AG04449 (cell line): ENCODE results near the gene OR5B3.

Experiments used
- CTCF ChIA-PET: fragments of 350-600 bp; formaldehyde crosslinking; extraction: SDS; loops from one replicate; lab custom pipeline; 2021; ENCODE audit warnings: antibody characterized with exemption; lab: Yijun Ruan, JAX
- POLR2A ChIA-PET: fragments of 400-600, 350-600 bp; formaldehyde crosslinking; extraction: SDS; loops from one replicate; lab custom pipeline; 2020; ENCODE audit warnings: antibody characterized with exemption, inconsistent platforms; lab: Yijun Ruan, JAX
- DNase-seq: peaks from one replicate; pipeline ENCODE4 v3.0.0-alpha.2; 2010; ENCODE audit warnings: low read depth, low spot score
- H3K4me3 ChIP-seq: 2 replicates; pipeline ENCODE4 v1.5.1; 2011; ENCODE audit warnings: low read depth, mild to moderate bottlenecking, control low read depth, low read length
- CTCF ChIP-seq: IDR thresholded peaks from one replicate; pipeline ENCODE4 v1.5.1; 2011; ENCODE audit warnings: mild to moderate bottlenecking, moderate library complexity, low read length, control low read depth, inconsistent platforms; ENCODE audit not compliant: insufficient read depth; ENCODE audit errors: missing control alignments

Gene OR5B3

DNA sequence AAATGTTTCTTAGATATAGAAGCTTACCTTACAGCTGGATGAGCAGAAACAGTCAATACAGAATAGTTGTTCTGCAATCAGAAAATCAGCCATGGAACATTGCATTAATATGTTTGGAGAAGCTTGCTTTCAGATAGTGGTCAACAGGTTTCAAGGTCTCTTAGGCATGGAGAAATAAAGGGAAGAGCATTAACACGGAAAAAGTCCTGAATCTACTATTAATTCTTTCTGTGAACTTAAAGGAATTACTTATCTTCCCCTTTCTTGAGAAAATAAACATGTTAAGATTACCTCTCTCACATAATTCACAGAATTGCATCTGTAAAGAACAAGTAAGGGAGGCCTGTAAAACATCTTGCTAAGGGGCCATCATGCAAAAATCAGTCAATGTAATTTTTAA, at the start of gene OR5B3:
TSS of gene OR5B3 (minus strand) at position 101 of the 400 bp plus-strand sequence. CDS start 3,465 bp downstream, outside the sequence.
- CTCF ChIA-PET: no interaction called here
- H3K4me3 ChIP-seq: no peak within 1 kb of the TSS

DNA sequence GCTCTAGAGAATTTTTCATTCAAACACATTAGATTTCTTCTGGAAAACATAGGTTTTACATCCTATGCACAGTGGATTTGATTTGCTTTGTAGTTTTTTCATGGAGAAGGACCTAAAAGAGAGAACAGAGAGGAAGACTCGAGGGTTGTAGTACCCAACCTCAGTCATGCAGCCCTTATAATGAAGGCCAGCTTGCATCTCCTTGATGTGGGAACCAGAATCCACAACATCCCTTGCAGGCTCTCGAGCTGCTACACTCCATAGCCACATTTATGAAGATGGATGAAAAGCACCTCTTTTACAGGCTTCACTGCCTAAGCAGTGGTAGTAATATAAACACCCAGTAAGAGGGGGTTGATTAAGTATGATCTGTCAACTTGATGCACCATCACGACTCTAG, 44.9 kb upstream of the OR5B3 start:
- H3K4me3 ChIP-seq: no peak overlapping the region
- ChIA-PET POLR2A (no interaction called here), CTCF (no interaction called here)
- no peak for TF ChIP-seq CTCF
- DNase-seq: no peak

More for the DNA sequence above, at the start of gene OR5B3:
- no peak for TF ChIP-seq CTCF
- POLR2A ChIA-PET: no interaction called here
- DNase-seq: no peak

DNA sequence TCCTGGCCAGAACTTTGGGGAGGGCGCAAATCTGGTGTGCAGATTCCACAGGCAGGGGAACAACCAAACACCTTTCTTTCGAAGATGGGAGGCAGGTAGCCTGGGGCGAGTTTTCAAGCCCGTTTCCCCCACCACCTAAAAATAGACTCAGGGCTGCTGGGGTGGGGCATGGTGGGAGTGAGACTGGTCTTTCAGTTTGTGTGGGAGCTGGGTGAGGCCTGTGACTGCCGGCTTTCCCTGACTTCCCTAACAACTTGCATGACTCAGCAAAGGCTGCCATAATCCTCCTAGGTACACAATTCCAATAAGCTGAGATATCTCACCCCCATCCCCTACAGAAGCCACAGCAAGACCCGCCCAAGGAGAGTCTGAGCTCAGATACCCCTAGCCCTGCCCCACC, 39.6 kb upstream of the OR5B3 start:
- H3K4me3 ChIP-seq: no peak overlapping the region
- no peak for TF ChIP-seq CTCF
- DNase-seq: no peak
- CTCF ChIA-PET: no interaction called here
- POLR2A ChIA-PET: no interaction called here

GRCh38 chr11:58444300-58444699, 37.6 kb upstream of the OR5B3 start:
- DNase-seq: no peak
- no peak overlapping the region for H3K4me3 ChIP-seq
- TF ChIP-seq CTCF: no peak
- CTCF ChIA-PET: no interaction called here
- POLR2A ChIA-PET: no interaction called here

DNA sequence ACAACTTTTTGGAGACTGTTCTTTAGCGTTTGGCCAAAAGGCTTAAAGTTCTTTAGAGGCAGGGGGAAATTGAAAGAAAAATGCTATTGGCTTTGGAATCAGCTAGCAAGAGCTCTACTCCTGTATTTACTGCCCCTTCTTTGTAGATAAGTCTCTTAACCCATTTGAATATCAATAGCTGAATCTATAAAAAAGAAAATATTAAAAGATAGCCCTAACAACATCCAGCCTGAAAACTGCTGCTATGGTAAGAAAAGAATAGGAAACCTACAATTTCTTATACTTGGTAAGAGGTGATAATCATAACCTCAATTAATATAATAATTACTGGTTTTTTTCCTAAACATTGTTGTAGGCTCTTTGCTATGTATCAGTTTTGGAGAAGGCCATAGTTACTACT, 35.5 kb upstream of the OR5B3 start, which contains the start of gene OR5B12:
TSS of gene OR5B12 (minus strand) at position 101 of the 400 bp plus-strand sequence. CDS start 2,085 bp downstream, outside the sequence.
- CTCF ChIA-PET: no interaction called here
- DNase-seq: no peak
- TF ChIP-seq CTCF: no peak
- no peak within 1 kb of the TSS for H3K4me3 ChIP-seq
- POLR2A ChIA-PET: no interaction called here

- ChIA-PET CTCF (interaction anchor here (0.7 kb wide), 1 partner anchor 1192 kb away, joined by 3 read pairs; no protein-coding TSS in a partner anchor), POLR2A (no interaction called here)
- no peak for TF ChIP-seq CTCF
- no peak overlapping the region for H3K4me3 ChIP-seq
- no peak for DNase-seq
These were observed 31.8 kb upstream of the OR5B3 start for GRCh38 chr11:58438486-58438885.
